Colon (tissue), 2 donors: ENCODE results near the gene SPOCD1.

Experiments used
- FAIRE-seq: peaks from 2 replicates; lab custom pipeline; 2012; peaks lifted over from hg19 to GRCh38; lab: Jason Lieb, UNC
- donor health status: control.
- donor health status: control.

SPOCD1 gene

DNA sequence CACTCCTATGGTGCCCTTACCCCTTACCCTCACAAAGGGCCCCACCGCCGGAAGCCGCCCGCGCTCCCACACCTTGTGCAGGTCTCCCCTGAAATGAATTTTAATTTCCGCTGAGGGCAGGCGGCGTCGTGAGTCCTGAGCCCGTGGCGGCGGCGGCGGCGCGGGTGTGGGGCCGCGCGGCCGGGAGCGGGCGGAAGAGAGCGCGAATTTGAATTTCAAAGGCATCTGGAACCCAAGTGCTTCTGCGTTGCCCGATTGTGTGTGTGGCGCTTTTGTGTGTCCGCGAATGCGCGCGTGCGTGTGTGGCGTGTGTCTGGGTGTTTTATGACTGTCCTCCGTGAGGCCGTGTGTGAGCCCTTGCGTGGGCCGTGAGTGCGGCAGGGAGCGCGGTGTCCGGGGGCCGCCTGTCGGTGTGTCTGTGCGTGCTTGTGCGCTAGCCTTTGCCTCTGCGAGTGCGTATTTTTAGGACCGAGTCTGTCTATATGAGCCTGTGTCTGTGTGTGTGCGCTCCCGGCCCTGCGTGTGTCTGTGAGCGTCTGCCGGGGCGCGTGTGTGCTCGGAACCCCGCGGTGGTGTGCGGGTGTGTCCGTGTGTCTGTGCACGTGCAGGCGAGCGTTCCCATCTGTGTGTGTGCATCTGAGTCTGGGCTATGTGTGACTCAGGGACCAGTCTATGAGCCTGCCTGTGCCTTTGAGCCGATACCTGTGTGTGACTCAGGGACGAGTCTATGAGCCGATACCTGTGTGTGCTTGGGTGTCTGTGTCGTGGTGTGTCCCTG, 43.7 kb downstream of the SPOCD1 start:
- no peak for FAIRE-seq

DNA sequence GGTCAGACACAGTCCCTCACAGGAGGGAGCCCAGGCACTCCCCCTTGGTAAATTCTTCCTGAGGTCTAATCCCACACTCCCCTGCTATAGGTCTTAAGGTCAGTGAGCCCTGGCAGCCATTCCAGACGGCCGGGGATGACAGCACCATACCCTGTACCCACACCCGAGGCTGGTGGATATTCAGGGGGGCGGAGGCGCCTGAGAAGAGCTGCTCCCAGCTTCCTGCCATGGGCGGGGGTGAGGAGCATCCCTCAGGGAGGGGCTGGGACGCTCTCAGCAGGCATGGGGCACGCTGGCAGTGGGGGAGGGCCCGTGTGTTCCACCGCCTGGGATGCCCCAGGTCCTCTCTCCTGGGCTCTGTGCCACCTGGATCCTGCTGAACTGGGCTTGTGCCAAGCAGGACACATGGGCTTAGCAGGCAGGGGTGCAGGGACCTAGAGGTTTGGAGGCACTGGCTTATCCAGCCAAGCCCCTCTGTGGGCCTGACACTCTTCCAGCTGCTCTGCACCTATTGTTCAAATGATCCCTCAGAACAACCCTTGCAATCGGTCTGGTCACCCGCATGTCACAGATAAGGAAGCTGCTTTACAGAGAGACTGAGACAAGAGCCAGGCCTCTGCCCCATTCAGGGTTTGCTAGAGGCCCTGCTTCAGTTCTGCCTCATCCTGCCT, 46.0 kb downstream of the SPOCD1 start:
- FAIRE-seq: no peak

- no peak for FAIRE-seq
These were observed 46.7 kb downstream of the SPOCD1 start for GRCh38 chr1:31768939-31769704.

DNA sequence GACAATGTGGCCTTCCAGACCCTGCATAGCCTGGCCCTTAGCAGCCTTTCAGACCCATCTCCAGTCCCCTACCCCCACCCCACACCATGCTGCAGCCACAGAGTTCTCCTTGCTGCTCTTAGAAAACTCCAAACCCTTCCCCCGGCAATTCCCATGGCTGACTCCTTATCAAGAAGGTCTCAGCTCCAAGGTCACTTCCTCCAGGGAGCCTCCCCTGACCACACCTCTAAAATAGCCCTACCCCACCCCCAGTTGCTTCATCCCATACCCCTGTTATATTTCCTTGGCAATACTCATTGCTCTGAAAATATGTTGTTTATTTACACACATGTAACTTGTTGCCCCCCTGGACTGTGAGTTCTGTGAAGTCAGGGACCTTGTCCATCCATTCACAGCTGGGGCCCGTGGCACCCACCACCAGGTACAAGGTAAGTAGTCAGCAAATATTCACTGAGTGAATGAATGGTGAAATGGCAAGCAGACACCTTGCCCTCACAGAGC, 47.4 kb downstream of the SPOCD1 start:
- FAIRE-seq: no peak

GRCh38 chr1:31767225-31767624, 48.6 kb downstream of the SPOCD1 start:
- no peak for FAIRE-seq

DNA sequence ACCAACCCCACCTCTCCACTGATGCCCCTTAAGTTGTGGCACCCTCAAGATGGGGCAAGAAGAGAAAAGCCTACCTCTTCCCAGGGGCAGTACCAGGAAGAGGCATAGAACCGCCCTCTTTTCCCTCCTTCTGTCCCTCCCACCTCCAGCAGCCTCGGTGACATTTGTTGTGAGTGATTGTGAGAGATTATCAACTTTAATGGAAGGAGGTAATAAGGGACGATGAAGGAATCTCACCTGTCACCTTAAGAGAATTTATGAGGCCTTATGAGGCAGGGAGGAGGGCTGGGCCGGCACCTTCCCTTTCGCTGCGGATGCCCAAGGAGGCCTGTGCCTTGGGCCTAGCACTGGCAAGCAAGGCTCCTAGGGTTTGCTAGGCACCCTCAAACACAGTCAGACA, 50.3 kb downstream of the SPOCD1 start:
- FAIRE-seq: no peak

DNA sequence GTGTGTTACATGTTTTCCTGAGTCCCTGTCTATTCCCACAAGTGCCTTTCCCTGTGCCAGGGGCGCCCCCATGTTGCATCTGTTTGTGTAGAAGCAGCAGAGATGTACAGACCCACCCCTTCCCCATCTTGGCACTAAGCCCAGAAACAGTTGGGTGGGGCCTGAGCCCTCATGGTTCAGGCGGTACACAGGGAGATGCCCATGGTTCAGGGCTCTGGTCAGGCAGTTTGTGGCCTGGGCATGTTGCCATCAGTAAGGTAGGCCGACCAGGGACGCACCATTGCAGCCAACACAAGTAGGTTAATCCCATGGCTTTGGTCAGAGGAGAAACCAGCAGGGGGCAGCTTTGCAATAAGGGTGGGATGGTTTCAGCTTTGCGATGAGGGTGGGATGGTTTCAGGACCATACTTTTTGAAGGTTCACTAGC, 50.8 kb downstream of the SPOCD1 start:
- FAIRE-seq: no peak

DNA sequence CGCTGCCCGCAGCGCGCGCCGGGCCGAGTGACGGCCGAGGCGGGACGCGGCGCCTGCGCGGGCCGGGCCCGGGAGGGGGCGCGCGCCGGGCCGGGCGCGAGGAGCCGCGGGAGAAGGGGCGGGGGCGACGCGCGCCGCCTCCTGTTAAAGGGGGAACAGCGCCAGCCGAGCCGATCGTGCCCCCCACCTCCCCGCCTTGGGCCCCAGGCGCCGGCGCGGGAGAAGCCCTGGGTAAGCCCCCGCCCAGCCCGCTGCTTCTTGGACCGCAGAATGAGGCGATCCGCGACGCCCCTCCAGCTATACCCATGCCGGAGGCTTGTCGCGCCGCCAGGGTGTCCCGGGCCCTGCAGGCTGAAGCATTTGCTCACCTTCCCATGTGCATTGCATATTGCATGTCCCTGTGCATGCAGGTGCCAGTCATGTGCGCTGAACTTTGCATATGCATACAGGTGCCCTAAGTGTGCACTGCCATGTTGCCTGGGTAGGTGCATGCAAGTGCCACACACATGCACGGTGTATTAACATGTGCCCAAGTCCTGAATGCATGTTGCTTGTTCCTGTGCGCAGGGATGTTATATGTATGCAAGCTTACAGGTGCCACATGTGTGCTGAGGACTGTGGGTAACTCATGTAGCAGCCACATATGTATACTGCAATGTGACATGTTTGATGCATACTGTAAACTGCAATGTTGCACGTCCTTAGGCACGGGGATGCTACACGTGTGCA, 51.3 kb downstream of the SPOCD1 start, which contains the start of gene ADGRB2:
Gene ADGRB2, minus strand, starts transcription at position 29 of the 729 bp plus-strand sequence. CDS start 7,119 bp downstream, outside the sequence.
- no peak for FAIRE-seq

DNA sequence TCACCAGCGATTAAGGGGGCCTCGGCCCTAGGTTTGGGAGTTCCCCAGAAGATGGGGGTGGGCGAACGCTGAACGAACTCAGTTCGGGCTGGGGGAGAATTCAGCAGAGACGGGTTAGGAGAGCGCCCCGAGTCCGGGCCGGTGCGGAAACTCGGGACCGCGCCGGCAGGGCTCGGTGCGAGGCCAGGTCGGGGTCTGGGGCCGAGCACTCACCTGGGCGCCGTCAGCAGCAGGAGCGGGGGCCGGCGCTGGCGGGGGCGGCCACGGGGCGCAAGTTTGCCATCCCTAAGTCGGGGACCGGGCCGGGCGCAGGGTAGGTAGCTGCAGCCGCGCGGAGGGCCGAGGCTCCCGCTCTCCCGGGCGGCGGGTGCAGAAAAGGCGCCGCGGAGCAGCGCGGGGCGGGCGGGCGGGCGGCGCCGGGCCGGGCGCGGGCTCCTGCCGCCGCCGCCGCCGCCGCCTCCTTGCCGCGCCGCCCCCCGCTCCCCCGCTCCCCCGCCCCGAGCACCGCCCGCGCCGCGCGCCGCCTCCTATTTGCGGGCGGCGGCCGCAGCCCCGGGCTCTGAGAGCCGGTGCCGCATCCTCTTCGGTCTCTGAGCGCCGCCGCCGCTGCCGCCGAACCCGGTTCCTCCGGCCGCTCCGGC, 52.0 kb downstream of the SPOCD1 start:
- no peak for FAIRE-seq

- FAIRE-seq: no peak
These were observed 52.8 kb downstream of the SPOCD1 start for GRCh38 chr1:31762726-31763670.

DNA sequence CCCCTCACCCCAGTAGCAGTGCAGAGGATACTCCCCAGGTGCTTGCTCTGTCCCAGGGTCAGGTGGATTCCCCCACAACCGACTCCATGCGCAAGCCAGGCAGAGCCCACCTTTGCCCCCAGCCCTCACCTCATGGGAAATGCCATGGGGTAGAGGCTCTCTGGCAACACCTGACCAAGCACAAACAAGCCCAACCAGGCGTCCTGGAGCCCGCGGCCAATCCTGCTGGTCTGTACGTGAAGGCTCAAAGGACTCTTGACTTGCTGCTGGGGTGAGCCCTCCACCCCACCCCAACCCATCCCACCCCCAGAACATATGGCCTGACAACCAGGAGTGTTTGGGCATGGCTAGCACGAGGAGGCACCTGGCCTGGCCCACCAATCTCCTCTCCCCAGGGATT, 53.5 kb downstream of the SPOCD1 start:
- no peak for FAIRE-seq

DNA sequence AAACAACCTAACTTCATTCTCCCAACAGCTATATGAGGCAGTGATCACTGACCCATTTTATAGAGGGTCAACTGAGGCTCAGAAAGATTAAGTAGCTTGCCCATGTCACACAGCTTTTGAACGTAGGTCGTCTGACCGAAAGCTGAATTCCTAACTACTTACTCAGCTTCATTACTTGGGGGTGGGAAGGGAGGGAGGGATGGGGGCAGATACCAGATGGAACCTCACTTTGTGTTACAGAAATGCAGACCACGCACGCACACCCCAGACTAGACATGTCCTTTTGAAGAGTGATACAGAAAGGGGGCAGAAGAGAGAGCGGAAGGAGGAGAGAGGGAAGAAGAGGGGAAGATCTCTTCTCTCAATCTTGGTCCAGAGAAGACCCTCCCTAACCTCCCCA, 53.9 kb downstream of the SPOCD1 start:
- no peak for FAIRE-seq

DNA sequence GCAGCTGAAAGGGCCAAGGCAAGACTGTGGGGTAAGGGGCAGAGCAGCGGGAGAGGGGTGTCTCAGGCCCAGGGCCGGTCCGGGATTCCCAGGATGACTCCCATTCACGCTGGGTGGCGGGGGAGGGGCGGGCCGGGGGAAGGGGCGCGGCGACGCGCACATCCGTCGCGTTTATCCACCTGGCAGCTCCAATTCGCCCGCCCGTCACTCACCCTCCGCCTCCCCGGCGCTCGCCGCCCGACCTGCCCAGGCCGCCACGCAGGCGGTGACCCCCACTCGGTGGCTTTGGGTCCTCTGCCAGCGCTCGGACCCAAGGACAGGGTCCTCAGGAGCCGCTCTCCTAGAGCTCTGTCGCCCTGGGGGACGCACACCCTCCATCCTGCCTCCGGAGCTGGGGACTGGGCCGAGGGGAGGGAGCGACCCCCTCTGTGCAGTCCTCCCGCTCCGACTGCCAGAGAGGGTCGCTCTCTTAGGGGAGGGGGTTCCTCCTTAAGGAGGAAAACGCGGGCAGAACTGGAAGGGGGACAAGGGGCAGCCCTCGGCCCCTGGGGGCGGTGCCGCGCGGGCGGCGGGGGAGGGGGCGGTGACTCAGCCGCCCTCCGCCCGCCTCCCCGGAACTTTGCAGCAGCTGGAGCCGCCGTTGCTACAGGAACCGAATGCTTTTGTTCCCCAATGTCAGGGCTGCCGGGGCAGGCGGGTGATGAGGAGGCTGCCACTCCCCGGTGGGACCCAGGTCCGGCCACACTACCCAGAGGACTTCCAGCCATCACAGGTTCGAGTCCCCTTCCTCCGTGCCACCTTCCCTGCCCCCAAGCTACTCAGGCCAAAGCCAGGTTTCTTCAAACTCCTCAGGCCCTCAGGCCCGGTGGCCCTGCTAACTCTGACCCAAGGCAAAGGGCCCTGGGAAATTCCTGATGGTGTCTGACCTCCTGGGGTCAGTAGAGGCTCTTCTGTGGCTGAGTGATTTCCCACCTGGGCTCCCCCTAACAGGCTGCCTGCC, 55.1 kb downstream of the SPOCD1 start:
- no peak for FAIRE-seq

DNA sequence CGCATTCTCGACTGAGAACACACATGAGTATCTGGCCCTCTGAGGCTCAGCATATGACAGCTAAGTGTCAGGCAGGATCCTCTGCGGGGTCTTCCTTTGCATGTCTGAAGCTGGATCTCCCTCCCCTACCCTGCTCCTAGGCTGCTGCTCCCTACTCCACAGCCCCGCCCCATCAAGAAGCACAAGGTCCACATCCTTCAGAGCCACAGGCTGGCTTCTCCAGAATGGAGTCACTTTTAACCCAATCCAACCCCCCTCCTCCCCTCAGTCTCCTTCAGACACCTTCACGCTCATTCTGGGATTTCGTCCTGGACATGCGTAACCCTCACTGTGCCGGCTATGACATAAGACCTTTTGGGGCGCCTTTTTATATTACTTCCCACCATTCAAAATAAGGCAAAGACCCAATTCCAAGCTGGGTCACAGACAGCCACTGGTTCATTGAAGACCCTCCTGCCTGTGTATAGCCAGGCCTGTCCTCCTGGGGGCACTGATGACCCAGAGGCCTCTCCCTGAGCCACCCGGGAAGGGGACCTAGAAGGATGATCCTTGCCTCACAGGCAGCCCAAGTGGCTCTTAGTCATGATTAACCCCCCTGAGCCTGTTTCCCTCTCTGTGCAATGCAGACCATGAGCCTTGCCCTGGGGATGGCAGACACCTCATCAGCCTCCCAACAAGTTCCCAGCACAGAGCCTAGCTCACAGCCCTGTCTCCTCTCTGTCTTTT, 56.4 kb downstream of the SPOCD1 start:
- FAIRE-seq: no peak

DNA sequence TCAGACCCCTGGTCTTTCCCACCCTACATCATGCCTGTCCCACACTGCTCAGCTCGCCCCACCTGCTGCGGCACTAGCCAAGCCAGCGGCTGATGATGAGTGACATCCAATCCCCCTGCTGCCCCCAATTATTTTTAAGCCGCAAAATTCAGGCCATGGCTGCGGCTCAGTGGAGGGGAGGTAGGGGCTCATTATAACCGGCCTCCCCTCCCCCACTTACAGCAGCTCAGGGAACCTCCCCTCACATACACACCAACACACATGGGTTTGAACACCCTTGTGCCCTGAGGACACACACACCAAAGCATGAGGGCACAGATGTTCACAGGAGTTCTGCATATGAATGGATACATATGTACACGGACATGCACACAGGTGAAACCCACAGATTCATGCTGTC, 57.0 kb downstream of the SPOCD1 start:
- FAIRE-seq: no peak

- FAIRE-seq: no peak
These were observed 57.8 kb downstream of the SPOCD1 start for GRCh38 chr1:31757989-31758388.

- no peak for FAIRE-seq
These were observed 58.6 kb downstream of the SPOCD1 start for GRCh38 chr1:31757204-31757679.

DNA sequence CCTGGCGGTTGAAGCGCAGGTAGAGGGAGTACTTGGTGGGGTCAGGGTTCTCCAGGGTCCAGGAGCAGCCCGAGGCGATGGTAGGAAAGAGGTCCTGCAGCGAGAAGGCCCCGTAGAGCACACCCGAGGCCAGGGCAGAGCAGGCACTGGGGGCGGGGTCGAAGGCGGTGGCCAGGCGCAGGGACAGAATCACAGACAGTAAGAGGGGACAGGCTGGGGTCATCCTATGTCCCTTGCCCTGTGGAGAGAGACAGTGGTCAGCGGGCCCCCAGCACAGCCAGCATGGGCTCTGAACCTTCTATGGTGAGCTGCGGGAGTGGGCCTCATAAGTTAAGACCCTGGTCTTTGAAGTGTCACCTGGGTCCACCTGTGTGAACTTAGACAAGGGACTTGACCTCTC, 59.2 kb downstream of the SPOCD1 start:
- no peak for FAIRE-seq
